GDM1 (cell line): Measurements from ENCODE around the gene CAMK2B.

ENCODE experiments used
- DNase-seq: peaks from one replicate; lab custom pipeline; 2025; lab: John Stamatoyannopoulos, UW

Gene CAMK2B

DNA sequence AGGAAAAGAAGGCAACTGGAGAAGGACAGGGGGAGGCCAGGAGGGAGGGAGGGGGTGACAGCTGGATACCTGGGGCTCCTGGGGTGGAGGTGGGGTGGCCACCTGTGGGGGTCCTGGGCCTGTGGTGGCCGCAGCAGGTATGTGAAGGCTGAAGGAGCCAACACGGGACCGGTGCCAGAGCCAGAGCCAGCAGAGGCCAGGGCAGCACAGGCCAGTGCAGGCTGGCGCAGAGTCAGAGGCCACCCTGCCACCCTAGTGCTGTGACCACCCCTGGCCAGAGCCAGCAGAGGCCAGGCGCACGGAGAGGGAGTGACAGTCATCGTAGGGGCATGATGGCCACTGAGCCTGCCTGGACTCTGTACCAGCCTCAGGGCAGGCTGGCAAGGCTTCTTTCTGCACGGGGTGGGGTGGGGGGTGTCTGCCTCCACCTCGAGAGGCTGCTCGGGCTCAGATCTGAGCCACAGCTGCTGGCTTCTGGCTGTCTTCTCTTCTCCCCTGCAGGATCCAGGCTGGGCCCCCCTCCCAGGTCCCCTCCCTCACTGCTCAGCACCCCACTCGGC, 95.8 kb downstream of the CAMK2B start:
- no peak for DNase-seq

DNA sequence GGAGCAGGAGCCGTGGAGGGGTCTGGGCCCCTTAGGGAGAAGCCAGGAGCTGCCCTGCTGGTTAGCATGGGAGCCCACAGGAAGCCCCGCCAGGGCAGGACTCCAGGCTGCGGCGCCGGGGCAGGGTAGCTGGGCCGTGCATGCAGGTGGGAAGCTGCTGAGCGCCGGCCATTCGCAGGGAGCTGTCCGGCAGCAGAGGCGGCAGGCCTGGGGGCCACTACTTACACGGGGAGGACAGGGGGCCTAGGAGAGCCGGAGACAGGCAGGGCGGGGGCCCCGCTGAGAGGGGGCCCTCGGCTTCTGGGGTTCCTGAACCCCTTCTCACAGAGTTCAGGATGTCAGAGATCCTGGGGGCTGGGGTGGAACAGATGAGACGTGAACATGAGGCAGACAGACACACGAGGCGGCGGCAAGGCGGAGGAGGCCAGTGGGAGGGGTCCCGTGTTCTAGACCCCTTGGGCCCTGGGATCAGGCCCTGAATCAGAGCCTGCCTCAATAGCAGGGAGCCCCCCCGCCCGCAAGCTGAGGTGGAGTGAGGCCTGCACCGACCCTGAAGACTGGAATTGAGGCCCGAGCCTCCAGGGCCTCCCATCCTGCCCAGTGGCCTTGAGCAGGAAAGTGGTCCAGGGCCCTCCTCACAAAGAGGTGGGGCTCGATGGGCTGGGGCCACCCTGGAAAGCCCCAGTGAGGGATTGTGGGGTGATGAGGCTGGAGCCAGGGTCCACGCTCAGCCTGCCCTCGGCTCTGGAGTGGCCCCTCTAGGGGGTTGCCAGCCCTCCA, 96.6 kb downstream of the CAMK2B start:
- DNase-seq: no peak

DNA sequence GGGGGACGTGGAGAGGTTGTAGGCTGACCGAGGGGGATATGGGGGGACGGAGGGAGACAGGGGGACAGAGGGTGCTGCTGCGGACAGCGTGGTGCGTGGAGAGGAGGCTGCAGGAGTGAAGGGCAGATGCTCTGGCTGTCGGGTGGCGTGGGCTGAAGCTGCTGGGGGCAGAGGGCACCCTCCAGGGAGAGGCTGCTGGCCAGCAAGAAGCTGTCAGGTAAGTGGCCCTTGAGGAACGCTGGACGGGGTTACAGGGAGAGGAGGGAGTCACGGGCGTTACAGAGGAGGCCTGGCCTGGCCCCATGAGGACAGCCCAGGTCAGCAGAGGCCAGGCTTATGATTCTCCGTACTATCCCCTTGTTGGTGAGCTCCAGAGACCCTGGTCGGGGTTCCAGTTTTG, 97.5 kb downstream of the CAMK2B start:
- no peak for DNase-seq

DNA sequence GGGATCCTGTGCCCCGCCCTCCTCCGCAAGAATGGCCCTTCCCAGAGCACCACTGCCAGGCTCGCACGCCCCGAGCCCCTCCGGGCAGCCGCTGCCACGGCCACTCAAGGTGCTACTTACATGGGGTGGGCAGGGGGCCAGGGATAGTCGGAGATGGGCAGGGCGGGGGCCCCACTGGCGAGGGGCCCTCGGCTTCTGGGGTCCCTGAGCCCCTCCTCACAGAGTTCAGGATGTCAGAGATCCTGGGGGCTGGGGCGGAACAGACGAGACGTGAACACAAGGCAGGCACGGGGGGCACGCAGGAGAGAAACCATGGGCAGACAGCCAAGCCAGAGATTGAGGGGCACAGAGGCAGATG, 99.0 kb downstream of the CAMK2B start:
- no peak for DNase-seq

DNA sequence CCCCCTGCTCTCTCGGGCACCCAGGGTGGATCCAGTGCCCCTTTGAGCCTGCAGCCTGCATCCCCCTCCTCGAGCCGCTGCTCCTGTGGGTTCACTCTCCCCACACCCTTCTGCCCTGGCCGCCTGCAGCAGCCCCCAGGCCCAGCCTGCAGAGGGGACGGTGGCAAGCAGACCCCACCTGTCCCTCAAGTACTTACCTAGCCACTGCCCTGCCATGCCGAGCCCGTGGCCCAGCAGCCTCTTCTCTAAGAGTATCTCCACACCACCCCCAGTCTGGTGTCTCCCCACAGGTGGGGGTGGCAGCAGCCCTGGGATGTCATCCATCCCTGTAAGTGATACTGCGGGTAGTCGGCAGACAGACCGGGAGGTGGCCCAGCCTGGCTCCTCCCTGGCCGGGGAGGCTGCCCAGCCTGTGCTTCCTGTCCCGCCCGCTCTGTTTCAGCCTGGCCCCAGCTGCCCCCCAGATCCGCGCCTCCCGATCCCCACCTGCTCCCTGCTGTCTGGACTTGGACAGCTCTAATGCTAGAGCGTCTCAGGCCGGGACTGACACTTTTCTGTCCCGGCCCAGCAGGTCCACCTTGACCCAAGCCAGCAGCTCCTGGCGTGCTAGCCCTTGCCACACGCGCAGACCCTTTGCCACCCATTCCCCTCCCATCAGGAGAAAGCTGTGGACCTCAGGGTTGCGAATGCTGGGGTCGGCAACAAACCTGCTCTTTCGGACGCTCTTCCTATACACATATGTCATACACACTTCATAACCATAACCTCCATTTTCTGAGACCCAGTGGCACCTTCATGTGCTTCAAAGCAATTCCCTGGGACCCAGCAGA, 99.6 kb downstream of the CAMK2B start:
- DNase-seq: no peak

DNA sequence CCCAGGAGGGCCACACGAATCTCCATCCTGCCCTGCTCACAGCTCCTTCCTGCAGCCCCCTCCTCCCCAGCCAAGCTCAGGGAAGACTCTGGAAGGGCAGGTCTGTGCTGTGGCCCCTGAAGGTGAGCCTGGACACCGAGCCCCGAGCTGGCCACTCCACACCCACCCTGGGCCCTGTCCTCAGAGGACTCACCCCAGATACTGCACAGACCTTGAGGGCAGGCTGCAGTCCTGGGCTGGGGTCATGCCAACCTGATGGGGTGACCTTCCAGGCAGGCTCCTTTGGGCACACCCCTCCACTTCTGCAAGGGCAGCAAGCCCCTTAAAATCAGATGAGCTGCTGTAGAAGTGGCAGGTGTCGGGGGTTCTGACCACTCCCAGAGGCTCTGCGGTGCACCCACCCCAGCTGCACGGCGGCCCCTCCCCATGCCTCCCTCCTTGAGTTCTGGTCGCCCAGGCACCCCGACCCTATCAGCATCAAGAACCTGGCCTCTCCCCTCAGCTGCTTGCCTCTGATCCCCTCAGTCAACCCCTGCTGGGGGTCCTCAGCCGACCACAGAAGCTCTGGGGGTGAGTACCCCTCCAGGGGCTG, 100.3 kb downstream of the CAMK2B start:
- no peak for DNase-seq

DNA sequence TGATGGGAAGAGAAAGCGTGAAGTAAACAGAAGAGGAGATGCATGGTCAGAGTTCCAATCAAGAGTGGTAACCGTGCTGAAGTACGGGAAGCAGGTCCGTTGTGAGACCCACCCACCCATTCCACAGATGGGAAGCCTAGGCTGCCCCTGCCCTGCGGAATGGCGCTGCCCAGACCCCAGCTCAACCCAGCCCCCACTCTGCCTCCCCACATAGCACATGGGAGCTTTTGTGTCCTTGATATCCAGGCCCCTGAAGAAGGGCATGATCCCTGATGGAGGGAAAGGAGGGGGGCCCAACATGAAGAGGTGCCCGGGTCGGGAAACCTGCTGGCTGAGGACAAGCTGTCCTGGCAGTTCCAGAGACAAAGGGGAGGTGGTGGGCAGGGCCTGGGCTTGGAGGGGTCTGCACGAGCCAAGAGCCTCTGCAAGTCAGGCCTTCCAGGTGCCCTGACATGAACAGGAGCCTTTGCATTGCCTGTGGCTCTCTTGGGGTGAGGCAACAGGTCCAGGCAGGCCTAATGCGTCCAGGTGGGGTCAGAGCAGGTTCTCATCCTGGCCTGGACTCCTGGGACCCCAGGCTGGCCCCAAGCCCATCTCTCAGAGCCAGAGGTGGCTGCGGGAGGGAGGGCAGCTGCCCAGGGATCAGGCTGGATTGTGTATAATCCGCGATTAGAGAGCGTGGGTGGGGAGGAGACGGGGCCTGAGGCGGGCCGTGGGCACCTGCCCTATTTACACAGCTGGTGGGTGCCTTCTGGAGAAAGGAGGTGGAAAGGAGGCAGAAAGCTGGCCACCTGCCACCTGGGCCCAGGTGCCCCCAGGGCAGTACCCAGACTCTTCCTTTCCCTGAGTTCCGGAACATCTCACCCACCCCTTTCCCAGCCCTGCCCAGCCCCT, 101.1 kb downstream of the CAMK2B start:
- no peak for DNase-seq

DNA sequence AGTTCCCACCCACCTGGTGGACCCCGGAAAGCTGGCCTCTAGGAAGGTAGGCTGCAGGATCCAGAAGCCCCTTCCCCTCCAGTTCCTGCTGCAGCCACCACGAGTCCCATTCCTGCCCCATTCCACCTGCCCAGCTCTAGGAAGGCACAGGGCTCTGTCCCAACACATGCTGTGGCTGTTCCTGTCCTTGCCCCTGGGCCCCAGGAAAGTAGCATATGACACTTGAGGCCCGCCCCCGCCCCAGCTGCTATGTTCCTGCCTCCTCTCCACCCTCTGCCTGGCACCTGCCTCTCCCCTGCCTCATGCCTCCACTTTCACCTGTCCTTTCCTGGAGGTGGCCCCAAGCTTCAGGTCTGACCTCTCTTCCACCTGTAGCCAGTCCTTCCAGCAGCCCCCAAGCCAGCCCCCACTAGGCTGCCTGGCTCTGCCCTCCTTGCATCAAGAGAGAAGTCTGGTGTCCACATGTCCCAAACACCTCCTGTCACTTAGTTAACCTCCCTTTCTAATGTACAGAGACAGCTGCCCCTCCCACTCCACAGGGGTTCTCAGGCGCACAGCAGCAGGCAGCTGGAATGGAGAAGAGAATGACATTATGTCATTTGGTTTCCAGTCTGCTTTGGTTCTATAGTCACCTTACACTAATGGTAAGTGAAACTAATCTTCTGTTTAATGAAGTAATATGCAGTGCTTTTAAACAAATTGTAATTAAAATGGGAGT, 101.9 kb downstream of the CAMK2B start:
- DNase-seq: no peak

DNA sequence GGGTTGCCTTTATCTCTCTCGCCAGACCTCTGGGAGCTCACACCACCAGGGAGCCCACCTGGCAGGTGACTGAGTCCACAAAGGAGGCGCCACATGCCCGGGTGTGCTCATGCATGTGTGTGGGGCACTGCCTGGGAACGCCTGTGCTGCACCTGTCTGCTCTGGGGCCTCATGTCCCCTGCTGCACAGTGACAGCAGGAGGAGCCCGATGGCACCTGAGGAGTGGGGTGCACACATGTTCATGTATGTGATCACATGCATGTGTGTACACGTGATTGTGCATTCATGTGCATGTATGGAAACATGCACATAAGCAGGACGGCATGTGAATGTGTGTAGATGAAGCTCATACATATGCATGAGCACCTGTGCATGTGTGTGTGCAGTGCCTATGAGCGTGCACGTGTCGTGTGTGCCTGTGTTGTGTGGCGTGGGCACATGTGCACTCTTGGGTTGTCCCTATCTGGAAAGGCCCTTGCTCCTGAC, 102.6 kb downstream of the CAMK2B start:
- DNase-seq: no peak

DNA sequence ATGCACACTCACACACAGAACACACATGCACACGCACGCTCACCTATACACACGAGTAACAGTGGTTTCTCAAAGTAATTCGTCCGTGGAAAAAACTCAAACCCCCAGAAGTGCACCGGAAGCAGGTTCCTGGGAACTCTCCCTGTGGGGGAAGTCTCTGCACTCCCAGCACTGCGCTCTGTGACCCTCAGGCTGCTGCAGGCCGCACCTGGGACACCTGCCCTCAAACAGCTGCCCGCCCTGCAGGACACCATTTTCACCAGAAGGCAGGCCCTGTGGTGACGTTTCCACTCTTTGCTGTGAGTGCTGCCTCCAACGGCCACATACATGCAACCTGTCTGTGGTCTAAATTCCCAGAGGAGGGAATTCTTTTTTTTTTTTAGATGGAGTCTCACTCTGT, 103.3 kb downstream of the CAMK2B start:
- DNase-seq: no peak

DNA sequence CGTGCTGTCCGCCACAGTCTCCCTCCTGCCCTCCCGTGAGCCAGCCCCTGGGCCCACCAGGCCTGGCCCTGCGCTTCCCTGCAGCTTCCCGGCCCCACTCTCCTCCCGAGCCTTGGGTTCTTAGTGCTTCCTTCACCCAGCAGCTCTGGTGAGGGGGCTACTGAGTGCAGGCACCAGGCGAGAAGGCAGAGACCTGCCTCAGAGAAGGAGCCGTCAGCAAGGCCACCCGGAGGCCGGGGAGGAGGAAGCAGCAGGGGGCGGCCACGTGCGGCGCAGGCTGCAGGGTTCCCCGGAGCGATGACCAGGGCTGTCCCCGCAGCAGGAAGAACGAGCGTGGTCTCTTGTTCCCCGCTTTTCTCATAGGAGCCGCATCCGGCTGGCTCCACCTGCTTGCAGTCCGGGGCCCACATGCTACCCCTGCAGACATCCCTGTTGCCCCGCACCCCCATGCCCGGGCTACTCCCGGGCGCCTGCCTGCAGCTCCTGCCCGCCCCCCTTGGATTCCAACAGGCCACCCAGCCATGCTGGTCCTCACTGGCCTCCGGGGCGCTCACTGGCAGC, 104.1 kb downstream of the CAMK2B start:
- DNase-seq: no peak

DNA sequence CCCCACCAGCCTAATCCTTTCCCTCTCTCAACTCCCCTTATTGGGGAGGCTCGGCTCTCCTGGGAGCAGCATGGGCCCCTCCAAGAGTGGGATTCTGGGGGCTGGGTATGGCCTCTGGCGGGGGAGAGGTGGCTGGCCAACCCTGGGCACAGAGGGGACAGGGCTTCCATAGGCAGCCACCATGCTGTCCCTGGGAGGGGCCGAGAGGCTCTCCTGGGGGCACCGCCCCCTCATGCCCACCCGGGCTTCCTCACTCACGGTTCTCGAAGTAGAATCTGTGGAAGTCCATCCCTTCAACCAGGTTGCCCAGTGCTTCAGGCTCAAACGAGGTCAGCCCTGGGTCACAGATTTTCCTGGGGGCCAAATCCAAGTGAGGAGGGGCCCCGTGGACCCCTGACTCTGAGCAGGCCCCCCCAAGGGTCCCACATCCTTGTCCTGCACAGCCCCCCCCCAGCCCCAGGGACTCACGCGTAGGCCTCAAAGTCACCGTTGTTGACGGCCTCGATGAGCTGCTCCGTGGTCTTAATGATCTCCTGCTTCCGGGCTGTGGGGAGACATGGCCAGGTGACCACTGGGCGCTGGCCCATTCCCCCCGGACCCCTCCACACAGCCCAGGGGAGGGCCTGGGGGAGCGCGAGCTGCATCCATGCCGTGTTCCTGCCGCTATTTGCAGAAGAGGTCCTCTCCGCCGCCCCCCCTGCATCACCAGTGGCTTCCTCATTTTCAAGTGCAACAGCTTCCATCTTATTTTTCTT, 104.9 kb downstream of the CAMK2B start:
- no peak for DNase-seq

DNA sequence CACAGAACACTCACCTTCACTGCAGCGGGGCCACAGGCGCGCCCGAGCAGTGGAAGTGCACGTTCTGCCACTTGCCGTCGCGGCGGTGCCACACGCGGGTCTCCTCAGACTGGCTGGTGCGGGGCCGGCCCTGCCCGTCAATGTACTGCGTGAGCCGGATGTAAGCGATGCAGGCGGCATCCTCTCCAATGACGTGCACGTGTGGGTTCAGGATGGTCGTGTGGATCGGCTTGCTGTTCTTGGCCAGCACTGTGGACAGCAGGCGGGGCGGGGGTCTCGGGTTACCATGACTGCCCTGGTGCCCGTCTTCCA, 105.4 kb downstream of the CAMK2B start:
- DNase-seq: no peak

DNA sequence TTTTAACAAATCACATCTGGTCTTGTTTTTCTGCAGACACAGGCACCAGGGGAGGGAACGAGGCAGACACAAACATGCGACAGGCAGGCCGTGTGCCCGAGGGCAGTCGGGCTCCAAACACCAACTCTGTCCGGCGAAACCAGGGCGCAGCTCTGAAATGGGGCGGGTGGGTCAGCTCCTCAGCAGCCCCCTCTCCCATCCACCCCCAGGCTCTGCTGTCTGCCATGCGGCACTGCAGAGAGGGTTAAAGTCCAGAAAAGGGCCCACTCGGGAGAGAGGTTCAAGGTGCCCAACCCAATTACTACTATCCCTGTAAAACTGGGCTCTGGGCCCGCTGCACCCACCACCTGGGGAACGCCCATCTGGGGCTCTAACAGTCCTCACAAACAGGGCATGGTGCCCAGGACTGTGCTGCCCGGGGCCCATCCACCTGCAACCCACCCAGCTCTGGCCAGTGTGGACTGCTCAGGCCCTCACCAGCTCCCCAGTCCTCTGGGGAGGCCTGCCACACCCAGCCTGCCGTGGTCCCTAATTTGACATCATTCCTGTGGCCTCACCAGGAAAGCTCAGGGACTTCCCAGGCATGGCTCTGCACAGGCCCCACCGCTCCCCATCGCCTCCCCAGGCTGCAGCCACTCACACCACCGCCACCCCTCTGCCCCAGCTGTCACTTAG, 105.9 kb downstream of the CAMK2B start:
- DNase-seq: no peak

DNA sequence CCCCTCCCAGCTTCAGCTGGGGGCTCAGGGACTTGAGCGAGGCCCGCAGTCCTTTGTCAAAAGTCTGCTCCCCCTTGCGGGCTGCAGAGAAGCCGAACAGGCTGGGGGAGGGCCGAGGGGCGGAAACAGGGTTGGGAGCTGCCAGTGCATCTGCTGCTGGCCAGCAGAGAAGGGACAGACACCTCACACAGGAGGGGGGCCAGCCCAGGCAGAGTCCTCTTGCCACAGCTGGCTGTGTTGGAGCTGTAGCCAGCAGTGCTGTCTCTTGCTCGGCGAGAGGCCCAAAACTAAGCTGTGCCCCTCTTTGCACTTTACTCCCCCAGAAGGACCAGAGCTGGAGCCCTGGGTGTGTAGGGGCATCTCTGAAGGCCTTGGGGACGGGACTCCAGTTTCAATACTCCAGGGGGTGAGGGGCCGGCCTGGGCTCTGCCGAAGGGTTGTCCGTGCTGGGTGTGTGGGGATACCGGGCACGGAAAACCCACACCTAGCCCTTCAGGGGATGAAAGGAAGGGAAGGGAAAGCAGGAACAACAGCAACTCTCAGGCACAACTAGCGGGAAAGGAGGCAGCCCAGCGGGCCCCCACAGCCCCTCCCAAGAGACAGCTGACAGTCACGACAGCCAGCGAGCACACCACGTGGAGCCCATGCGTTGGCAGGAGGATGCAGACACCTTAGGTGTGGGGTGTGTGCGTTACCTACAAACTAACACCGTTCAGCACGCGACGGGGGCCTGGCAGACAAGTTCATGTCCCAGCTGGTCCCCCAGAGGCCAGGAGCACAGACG, 106.8 kb downstream of the CAMK2B start:
- DNase-seq: no peak

DNA sequence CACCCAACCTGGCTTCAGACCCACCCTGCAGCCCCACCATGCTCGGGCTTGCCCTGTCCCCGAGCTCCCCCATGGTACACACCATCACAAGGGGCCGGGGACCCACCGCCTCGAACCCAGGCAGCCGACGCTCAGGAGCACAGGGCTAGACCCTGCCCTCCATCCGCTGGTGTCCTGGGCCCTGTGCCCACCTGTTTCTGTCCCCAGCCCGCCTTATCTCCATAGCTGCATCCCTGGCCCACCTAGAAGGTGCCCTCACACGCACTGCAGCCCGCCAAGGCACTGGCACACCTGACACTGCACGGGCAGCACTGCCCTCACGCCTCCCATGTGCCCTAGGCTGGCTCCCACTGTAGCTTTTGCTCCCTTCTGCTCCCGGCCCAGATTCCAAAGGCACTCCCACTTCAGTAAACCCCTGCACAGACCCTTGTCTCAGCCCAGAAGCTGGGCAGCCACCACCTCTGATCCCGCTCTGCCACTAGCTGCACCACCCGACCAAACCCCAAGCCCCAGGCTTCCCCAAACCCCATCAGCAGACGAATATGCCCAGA, 107.5 kb downstream of the CAMK2B start:
- no peak for DNase-seq

DNA sequence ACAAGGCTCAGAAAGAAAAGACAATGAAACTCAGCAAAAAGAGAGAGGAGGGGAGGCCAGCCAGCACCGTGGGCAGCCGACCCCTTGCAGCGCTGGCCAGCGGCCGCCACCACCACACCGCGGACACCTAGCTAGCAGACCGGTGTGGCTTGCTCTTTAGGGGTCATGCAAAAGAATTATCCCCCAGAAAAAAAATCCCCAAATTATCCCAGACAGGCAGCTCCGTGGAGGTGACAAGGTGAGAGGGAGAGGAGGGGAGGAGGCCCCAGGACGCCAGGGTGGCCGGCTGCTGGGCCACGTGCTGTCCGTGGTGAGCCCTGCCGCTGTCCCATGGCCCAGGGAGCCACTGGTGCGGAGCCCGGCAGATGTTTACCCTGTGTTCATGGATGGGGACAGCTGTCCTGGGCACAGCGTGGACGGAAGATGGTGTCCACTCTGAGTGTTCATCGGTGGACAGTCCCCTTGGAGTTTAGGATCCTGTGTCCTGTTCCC, 108.1 kb downstream of the CAMK2B start:
- no peak for DNase-seq

DNA sequence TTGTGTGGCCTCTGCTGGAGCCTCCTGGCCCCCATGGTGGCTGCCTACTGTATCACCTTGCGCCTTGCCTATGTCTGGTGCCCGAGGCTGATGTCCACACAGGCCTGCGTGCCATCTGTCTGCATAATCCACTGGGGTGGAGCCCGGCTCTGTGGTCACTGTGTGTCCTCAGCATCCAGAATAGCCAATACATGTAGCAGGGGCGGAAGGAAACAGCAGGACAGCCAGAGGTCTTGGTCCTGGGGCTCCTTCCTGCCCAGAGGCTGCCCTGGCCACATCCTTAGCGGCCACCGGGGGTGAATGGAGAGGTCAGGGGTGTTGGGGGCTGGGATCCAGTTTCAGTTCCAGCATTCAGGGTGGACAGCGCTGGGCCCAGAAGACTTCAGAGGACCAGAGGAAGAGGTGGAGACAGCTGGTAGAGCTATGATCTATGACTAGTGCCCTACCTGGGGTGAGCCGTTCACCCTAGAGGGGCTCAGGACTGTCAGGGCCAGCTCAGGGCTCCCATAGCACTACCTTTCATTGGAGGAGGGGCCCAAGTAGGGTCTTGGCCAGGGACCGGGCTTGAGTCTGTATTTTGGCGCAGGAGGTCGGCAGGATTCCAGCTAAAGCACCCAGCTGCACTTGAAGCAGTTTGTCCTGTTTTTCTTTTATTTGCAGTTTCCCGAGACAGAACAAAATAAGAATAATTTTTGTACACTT, 108.7 kb downstream of the CAMK2B start:
- DNase-seq: no peak
